Astrocyte (in vitro differentiated cells and primary cell): Measurements from ENCODE around the gene CHN1.

Experiments used
- EZH2 ChIP-seq: IDR thresholded peaks from 2 replicates; pipeline ENCODE4 v1.6.1; 2012; ENCODE audit warnings: mild to moderate bottlenecking, low read length, inconsistent platforms; ENCODE audit not compliant: insufficient read depth
- TF ChIP-seq, protein P1 (sequence below): IDR thresholded peaks from 2 replicates; pipeline ENCODE4 v1.5.1; 2011; ENCODE audit warnings: low read depth, mild to moderate bottlenecking, inconsistent platforms, low read length, moderate library complexity; ENCODE audit not compliant: insufficient read depth

DNA sequence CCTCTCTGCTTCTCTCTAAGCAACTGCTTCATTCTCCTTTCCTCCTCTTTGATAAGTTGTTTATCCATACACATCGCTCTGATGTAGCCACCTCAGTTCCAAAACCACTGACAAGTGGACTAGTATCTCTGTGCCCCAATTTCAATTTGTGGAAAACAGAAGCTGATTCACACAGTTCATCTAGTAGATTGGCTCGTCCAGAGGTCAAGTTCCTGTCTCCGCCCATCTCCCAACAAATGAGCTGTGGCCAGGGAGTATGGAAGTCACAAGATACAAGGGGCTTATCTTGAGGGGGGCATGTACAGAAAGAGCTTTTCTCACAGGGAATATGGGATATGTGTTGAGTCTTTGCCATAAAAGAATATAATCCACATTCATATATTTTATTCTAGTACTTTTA lies 17.7 kb upstream of the CHN1 start:
- no peak for TF ChIP-seq EZH2
- TF ChIP-seq, protein P1, sequence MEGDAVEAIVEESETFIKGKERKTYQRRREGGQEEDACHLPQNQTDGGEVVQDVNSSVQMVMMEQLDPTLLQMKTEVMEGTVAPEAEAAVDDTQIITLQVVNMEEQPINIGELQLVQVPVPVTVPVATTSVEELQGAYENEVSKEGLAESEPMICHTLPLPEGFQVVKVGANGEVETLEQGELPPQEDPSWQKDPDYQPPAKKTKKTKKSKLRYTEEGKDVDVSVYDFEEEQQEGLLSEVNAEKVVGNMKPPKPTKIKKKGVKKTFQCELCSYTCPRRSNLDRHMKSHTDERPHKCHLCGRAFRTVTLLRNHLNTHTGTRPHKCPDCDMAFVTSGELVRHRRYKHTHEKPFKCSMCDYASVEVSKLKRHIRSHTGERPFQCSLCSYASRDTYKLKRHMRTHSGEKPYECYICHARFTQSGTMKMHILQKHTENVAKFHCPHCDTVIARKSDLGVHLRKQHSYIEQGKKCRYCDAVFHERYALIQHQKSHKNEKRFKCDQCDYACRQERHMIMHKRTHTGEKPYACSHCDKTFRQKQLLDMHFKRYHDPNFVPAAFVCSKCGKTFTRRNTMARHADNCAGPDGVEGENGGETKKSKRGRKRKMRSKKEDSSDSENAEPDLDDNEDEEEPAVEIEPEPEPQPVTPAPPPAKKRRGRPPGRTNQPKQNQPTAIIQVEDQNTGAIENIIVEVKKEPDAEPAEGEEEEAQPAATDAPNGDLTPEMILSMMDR = no peak
